CMK (cell line): ENCODE results near the gene HIGD2B.
"Not testable (repeated sequence)": the region's sequence is repeated elsewhere in the genome, so short reads cannot be mapped to it uniquely, and the experiment has no call there.

Experiments used
- DNase-seq: peaks from one replicate; pipeline ENCODE4 v3.0.0-alpha.2; 2010; ENCODE audit warnings: low read depth

HIGD2B gene

DNA sequence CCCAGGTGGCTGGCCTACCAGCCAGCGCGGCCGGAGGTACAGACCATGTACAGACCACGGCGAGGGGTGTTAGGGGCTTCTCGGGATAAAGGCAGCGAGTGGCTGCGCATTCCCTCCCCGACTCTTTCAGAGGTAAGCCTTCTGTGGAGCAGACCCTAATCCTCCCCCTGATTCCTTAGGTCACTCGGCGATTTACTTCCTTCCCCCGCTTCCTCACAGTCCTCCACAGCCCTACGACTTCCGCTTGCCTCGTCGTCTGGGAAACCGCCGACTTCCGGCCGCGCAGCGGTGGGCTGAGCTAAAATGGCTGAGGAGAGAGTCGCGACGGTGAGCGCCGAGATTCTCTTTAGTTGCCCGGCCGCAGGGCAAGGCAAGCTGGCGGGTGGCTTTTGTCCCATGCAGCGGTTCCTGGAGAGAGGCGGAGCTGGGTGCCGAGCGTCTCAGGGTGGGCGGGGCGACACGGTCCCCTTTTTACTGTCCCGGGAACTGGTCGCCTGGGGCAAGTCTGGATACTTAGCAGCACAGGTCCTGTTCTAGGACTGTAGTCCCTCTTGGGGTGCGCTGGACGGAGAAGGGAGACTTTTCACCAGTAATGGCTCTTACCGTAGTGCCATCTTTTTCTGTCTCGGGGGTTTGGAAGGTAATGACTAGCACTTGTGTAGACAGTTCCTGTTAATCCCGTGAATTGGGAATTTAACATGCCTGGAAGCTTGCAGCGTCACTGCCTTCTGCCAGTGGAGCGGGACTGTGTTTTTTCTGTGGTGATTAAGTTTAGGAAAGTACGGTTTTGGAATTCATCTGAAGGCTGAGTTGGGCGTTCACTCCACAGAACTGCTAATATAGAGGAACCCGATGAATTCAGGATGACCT lies at the start of gene HIGD2B, which contains the start of gene BBS4:
HIGD2B (minus strand) TSS at position 258 of the 870 bp plus-strand sequence. CDS start 9,808 bp downstream, outside the sequence.
BBS4 (plus strand) TSS at position 283 of the 870 bp plus-strand sequence; CDS start at position 304, 21 bp downstream.
- peak; percentile 84 for DNase-seq

DNA sequence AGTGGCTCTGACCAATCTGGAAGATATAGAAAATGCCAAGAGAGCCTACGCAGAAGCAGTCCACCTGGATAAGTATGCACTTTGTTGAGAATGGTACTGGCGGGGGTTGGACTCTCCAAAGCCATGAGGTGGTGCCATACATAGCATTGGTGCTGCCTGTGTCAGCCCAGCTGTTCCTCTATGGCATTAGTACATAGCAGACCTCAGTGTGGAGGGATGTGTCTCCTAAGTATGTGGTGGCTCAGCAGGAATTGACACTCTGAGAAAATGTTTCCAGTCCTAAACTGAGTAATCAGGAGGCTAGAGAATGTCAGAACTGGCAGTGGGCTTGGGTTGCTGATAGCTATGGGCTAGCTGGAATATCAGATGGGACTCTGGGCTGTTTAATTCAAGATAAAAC lies 49.1 kb upstream of the HIGD2B start:
- DNase-seq, result no peak

DNA sequence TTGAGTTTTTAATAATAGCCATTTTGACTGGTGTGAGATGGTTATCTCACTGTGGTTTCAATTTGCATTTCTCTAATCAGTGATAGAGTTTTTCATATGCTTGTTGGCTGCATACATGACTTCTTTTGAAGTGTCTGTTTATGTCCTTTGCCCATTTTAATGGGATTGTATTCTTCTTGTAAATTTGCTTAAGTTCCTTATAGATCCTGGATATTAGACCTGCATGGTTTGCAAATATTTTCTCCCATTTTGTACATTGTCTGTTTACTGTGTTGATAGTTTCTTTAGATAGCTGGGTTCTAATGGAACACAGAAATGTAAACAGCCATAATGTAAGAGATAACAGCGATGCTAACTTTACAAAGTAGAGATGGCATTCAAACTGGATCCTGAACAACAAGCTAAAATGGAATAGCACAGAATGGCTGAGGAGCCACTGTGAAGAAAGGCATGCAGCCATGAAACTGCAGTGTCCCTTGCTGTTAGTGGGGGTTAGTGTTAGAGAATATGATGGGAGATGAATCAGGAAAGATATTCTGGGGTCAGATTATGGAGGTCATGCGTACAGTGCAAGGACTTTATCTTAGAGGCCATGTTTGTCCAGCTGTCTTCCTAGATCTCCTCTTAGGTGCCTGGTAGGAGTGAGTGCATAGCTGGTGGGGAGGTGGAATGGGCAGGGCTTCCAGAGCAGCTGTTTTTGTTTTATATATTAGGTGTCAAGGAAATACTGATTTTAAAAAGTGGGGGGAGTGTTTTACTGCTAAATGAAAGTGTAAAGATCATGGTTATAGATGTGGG lies 48.2 kb upstream of the HIGD2B start:
- no peak for DNase-seq

DNA sequence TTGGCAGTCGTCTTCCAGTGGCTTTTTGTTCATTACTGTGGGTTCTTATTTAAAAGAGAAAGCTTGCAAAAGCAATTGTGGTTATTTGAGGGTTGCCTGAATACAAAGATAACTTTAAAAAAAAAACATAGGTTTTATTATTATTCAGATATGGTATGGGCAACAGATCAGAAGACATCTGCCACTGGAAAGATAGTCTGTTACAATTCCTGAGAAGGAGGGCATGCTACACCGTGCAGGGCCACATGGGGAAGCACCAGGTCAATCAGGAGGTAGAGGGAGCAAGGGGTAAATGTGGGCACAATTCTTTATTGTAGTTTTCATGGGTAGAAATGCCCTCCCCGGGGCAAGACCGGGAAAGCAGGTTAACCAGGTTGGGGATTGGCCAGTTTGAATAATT lies 46.5 kb upstream of the HIGD2B start:
- DNase-seq, result no peak

- no peak for DNase-seq
These were observed 46.1 kb upstream of the HIGD2B start for GRCh38 chr15:72732086-72732485.

GRCh38 chr15:72728821-72729220 lies 42.8 kb upstream of the HIGD2B start:
- DNase-seq, result no peak

- not testable (repeated sequence) for DNase-seq
These were observed 42.3 kb upstream of the HIGD2B start for GRCh38 chr15:72728249-72728648.

- DNase-seq, result no peak
These were observed 41.2 kb upstream of the HIGD2B start for GRCh38 chr15:72727154-72727553.

DNA sequence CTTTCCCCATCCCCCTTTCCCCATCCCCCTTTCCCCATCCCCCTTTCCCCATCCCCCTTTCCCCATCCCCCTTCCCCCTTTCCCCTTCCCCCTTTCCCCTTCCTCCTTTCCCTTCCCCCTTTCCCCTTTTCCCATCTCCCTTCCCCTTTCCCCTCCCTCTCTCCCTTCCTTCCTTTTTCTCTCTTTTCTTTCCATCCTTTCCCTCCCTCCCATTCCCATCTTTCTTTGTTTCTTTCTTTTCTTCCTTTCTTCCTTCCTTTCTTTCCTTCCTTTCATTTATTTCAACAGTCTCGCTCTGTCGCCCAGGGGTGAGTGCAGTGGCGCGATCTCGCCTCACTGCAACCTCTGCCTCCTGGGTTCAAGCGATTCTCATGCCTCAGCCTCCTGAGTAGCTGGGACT lies 39.9 kb upstream of the HIGD2B start:
- DNase-seq, result not testable (repeated sequence)

DNA sequence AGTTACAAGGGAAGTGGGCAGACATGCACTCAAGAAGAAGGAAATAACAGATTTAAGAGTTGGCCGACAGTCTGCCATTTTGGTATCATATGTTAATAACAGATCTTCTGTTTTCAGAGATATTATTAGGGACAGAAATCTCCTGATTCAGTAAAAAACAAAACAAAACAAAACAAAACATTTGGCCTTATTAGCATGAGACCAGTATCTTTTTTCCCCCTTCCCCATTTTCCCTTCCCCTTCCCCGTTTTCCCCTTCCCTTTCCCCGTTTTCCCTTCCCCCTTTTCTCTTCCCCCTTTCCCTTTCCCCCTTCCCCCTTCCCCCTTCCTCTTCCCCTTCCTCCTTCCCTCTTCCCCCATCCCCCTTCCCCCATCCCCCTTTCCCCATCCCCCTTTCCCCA lies 39.5 kb upstream of the HIGD2B start:
- no peak for DNase-seq

GRCh38 chr15:72724028-72724427 lies 38.0 kb upstream of the HIGD2B start:
- DNase-seq, result no peak

GRCh38 chr15:72722071-72722696 lies 36.2 kb upstream of the HIGD2B start:
- DNase-seq, result peak; percentile 35

DNA sequence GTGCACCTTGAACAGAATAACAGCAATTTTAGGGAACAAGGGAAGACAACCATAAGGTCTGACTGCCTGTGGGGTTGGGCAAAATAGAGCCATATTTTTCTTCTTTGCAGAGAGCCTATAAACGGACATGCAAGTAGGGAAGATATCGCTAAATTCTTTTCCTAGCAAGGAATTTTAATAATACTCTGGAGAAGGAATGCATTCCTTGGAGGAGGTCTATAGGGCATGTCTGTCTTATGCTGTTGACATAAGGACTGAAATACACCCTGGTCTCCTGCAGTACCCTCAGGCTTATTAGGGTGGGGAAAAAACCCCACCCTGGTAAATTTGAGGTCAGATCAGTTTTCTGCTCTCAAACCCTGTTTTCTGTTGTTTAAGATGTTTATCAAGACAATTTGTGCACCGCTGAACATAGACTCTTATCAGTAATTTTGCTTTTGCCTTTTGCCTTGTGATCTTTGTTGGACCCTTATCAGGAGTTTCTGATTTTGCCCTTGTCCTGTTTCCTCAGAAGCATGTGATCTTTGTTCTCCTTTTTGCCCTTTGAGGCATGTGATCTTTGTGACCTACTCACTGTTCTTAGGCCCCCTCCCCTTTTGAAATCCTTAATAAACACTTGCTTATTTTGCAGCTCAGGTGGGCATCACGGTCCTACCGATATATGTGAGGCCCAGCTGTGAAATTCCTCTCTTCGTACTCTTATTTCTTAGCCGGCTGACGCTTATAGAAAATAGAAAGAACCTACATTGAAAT lies 22.7 kb upstream of the HIGD2B start:
- not testable (repeated sequence) for DNase-seq

- no peak for DNase-seq
These were observed 20.3 kb upstream of the HIGD2B start for GRCh38 chr15:72706266-72706665.

GRCh38 chr15:72700076-72700475 lies 14.1 kb upstream of the HIGD2B start:
- no peak for DNase-seq

DNA sequence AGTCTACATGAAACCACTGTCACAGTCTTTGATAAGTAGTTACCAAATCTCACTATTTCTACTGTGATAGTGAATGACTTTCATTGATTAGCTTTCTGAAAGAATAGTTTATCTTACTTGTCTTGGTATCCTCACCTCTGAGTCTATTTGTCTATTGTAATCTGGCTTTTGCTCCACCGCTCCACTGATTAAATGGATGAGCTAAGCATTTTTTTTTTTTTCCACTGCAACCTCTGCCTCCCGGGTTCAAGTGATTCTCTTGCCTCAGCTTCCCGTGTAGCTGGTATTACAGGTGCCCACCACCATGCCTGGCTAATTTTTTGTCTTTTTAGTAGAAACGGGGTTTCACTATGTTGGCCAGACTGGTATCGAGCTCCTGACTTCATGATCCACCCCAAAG lies 13.0 kb upstream of the HIGD2B start:
- no peak for DNase-seq

DNA sequence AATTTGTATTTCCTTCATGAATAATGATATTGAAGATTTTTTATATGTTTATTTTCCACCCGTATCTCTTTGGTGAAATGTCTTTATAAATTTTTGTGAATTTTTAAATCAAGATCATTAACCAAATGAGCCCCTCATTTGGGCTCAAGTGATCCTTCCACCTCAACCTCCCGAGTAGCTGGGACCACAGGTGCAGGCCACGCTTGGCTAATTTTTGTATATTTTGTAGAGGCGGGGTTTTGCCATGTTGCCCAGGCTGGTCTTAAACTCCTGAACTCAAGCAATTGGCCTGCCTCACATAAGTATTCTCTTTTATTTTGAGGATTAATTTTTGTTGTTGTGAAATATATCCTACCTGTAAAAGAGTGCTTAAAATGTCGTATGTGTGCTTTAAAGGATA lies 5.0 kb upstream of the HIGD2B start:
- no peak for DNase-seq

- no peak for DNase-seq
These were observed 2.7 kb upstream of the HIGD2B start for GRCh38 chr15:72688697-72689096.

DNA sequence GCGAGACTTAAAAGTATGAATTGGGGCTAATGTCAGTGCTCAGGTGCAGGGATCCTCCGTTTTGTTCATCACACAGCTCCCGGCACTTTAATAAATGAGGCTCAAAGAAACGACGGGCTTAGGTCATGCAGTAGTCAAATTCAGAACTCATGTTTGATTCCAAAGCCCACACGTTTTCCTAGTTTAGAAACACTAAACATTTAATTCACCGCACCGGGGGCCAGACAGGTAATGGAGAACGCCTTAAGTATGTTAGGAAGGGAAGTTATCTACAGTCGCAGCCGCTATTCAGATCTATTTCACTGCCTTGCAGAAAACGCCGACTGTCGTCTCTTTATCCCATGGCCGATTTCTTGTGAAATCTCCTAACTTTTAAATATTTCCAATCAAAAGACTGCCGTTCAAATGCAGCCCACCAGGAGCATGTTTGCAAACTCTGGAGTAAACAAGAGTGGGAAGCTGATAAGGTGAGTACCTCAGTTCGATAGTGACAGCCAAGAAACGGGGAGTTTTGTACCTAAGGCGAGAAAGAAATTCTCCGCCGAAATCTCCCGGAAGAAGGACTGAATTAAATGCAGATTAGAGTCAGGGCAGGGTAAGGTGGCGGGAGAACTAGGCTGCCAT lies 569 bp downstream of the HIGD2B start:
- DNase-seq, result no peak

- no peak for DNase-seq
These were observed 3.2 kb downstream of the HIGD2B start for GRCh38 chr15:72682772-72683171.

- no peak for DNase-seq
These were observed 5.1 kb downstream of the HIGD2B start for GRCh38 chr15:72680931-72681330.
